Testis (tissue), 3 donors: ENCODE measurements around the gene CCNJ. TPM values are rescaled to one million over a fixed set of nuclear protein-coding genes. Genes with fewer than 3 reads are reported as not detected.

Source experiments
- DNase-seq: peaks from one replicate; pipeline ENCODE4 v3.0.0-alpha.2; 2019
- H3K27ac ChIP-seq, 2 donors: fragments of 200-600 bp; sonication (generic); one replicate each; pipeline ENCODE4 v1.5.1; 2019
- H3K27me3 ChIP-seq: fragments of 200-600 bp; sonication (generic); one replicate; pipeline ENCODE4 v1.5.1; 2019
- H3K36me3 ChIP-seq: fragments of 200-600 bp; sonication (generic); one replicate; pipeline ENCODE4 v1.5.1; 2017; ENCODE audit warnings: low read depth; ENCODE audit errors: missing control alignments
- H3K4me1 ChIP-seq: fragments of 200-600 bp; sonication (generic); one replicate; pipeline ENCODE4 v1.5.1; 2019
- H3K4me3 ChIP-seq, 2 donors: fragments of 200-600 bp; sonication (generic); one replicate each; pipeline ENCODE4 v1.5.1; 2017 to 2019
- H3K9me3 ChIP-seq: fragments of 200-600 bp; sonication (generic); one replicate; pipeline ENCODE4 v1.5.1; 2017
- CTCF ChIP-seq, 3 experiments: fragments of 450-650 bp in 2 of 3; fragments of 200-600 bp in 1 of 3; sonication (generic) in 1 of 3; IDR thresholded peaks; one replicate each; pipeline ENCODE4 v1.5.1; 2016 to 2019; ENCODE audit warnings: antibody characterized with exemption in 3 of 3, mild to moderate bottlenecking in 2 of 3, moderate library complexity in 1 of 3
- POLR2A ChIP-seq: fragments of 450-650 bp; IDR thresholded peaks from one replicate; pipeline ENCODE4 v1.6.1; 2017; ENCODE audit warnings: antibody characterized with exemption, mild to moderate bottlenecking, moderate library complexity
- WGBS, 2 donors: methylation state at CpG; one replicate each; pipeline ENCODE4 v1.1.5; 2018; 5-methylcytosine and 5-hydroxymethylcytosine counted together
- intact Hi-C: fragments of 100-400 bp; cut with DNase I; formaldehyde crosslinking; loops from one replicate; pipeline ENCODE4 v1.15.1; 2023; ENCODE audit warnings: low total_unique reads
- polyA plus RNA-seq: library from polyadenylated mRNA; stranded (reverse); fragments of 350-450 nt; fragmentation: Illumina TruSeq; extraction: RNeasy Lipid Tissue Mini Kit (QIAGEN cat#74804); gene quantifications from one replicate; pipeline ENCODE4 v1.2.3, GENCODE V29; 2014; ENCODE audit warnings: low read depth, low replicate concordance; ENCODE audit not compliant: insufficient read depth
- total RNA-seq, 2 donors: library from RNA; depleted of rRNA; stranded (reverse); fragments of >200 nt; gene quantifications; one replicate each; pipeline ENCODE4 v1.2.3, GENCODE V29; 2016

CCNJ gene
- total and polyA plus RNA-seq, 3 donors from 2014 or later = 7.0 to 8.1 (median 7.7) TPM

GRCh38 chr10:96074776-96075175 lies 31.4 kb downstream of the CCNJ start:
- WGBS, 2 donors = 96% methylated on average over 3 of the region's 3 CpGs
- no peaks in the 10 kb centered on the region for H3K27me3 ChIP-seq
- TF ChIP-seq POLR2A (no peak), CTCF (IDR thresholded peaks at IDR 0.05) (no peak)
- no peaks in the 10 kb centered on the region for H3K36me3 ChIP-seq
- DNase-seq = no peak
- H3K9me3 ChIP-seq = no peaks in the 10 kb centered on the region
- no peak overlapping the region for H3K27ac ChIP-seq
- intact Hi-C loops = no loop called here
- H3K4me1 ChIP-seq = no peaks in the 10 kb centered on the region
- no peak overlapping the region for H3K4me3 ChIP-seq

DNA sequence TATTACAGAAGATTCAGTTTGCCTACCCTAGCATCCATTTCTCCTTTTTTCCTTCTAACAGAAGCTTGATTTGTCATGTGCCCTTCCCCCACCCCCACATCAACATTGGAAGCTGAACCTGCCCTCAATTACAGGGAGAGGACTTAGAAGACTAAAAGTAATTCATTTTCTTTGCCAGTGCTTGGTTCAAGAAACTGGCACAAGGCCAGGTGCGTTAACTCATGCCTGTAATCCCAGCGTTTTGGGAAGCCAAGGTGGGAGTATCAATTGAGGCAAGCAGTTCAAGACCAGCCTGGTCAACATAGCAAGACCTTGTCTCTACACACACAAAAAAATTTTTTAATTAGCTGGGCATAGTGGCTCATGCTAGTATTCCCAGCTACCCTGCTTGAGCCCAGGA lies 32.6 kb downstream of the CCNJ start:
- WGBS, 2 donors = 54 to 63% methylated on average over 2 of the region's 2 CpGs

GRCh38 chr10:96077156-96077555 lies 33.8 kb downstream of the CCNJ start:
- TF ChIP-seq CTCF (IDR thresholded peaks at IDR 0.05) (no peak), POLR2A (no peak)
- 84 to 90% methylated on average over 3 of the region's 3 CpGs for WGBS, 2 donors
- Histone ChIP-seq H3K9me3 (no peaks in the 10 kb centered on the region), H3K27me3 (no peaks in the 10 kb centered on the region), H3K27ac (no peak overlapping the region), H3K4me3 (no peak overlapping the region), H3K4me1 (no peaks in the 10 kb centered on the region), H3K36me3 (no peaks in the 10 kb centered on the region)
- intact Hi-C loops = no loop called here
- DNase-seq = no peak

More for the DNA sequence above, 32.6 kb downstream of the CCNJ start:
- H3K27ac ChIP-seq = no peak overlapping the region
- H3K4me3 ChIP-seq = no peak overlapping the region
- intact Hi-C loops = no loop called here
- DNase-seq = no peak
- no peaks in the 10 kb centered on the region for H3K4me1 ChIP-seq
- no peaks in the 10 kb centered on the region for H3K9me3 ChIP-seq
- H3K27me3 ChIP-seq = no peaks in the 10 kb centered on the region
- TF ChIP-seq CTCF (IDR thresholded peaks at IDR 0.05) (no peak), POLR2A (no peak)
- H3K36me3 ChIP-seq = no peaks in the 10 kb centered on the region

- H3K27me3 ChIP-seq = no peaks in the 10 kb centered on the region
- TF ChIP-seq CTCF (IDR thresholded peaks at IDR 0.05) (no peak), POLR2A (no peak)
- no peak for DNase-seq
- no peaks in the 10 kb centered on the region for H3K36me3 ChIP-seq
- no peaks in the 10 kb centered on the region for H3K4me1 ChIP-seq
- intact Hi-C loops = no loop called here
- no peak overlapping the region for H3K27ac ChIP-seq
- H3K4me3 ChIP-seq = no peak overlapping the region
- H3K9me3 ChIP-seq = no peaks in the 10 kb centered on the region
- WGBS, 2 donors = 89 to 95% methylated on average over 2 of the region's 2 CpGs
Measured at GRCh38 chr10:96082153-96082552, 38.8 kb downstream of the CCNJ start.

- Histone ChIP-seq H3K4me1 (no peaks in the 10 kb centered on the region), H3K27me3 (no peaks in the 10 kb centered on the region), H3K36me3 (no peaks in the 10 kb centered on the region), H3K27ac (no peak overlapping the region), H3K4me3 (no peak overlapping the region), H3K9me3 (no peaks in the 10 kb centered on the region)
- intact Hi-C loops = no loop called here
- 81 to 93% methylated on average over 1 of the region's 1 CpG for WGBS, 2 donors
- TF ChIP-seq CTCF (IDR thresholded peaks at IDR 0.05) (no peak), POLR2A (no peak)
- no peak for DNase-seq
Measured at GRCh38 chr10:96082748-96083147, 39.4 kb downstream of the CCNJ start.
